ENCODE measurements around the gene ZNF283.
"Not testable (repeated sequence)": the region's sequence is repeated elsewhere in the genome, so short reads cannot be mapped to it uniquely, and the experiment has no call there.

ZNF283 gene

GRCh38 chr19:43820098-43820883 lies 6.8 kb upstream of the ZNF283 start:
- no peaks in the 10 kb centered on the region for H3K9me3 ChIP-seq (ENCODE audit: control insufficient read depth in 1 of 2, low read length in 2 of 2)
- H3K4me3 ChIP-seq (ENCODE audit: low read depth in 1 of 2, low read length in 2 of 2), result peak overlapping the region; percentile 59 to 67
- H3K36me3 ChIP-seq (ENCODE audit: control insufficient read depth in 1 of 2, insufficient read depth in 2 of 2, low read length in 2 of 2), result no peaks in the 10 kb centered on the region
- no peak overlapping the region for H3K27ac ChIP-seq (ENCODE audit: low read length)
- no peaks in the 10 kb centered on the region for H3K27me3 ChIP-seq (ENCODE audit: low read depth, low read length)
- H3K4me1 ChIP-seq (ENCODE audit: control insufficient read depth in 1 of 2, insufficient read depth in 2 of 2, low read length in 2 of 2), result no peaks in the 10 kb centered on the region

GRCh38 chr19:43820884-43821215 lies 6.3 kb upstream of the ZNF283 start:
- H3K36me3 ChIP-seq (ENCODE audit: control insufficient read depth in 1 of 2, insufficient read depth in 2 of 2, low read length in 2 of 2), result no peaks in the 10 kb centered on the region
- H3K4me3 ChIP-seq (ENCODE audit: low read depth in 1 of 2, low read length in 2 of 2), result peak overlapping the region; percentile 59 to 67
- H3K27ac ChIP-seq (ENCODE audit: low read length), result no peak overlapping the region
- H3K4me1 ChIP-seq (ENCODE audit: control insufficient read depth in 1 of 2, insufficient read depth in 2 of 2, low read length in 2 of 2), result no peaks in the 10 kb centered on the region
- no peaks in the 10 kb centered on the region for H3K27me3 ChIP-seq (ENCODE audit: low read depth, low read length)
- no peaks in the 10 kb centered on the region for H3K9me3 ChIP-seq (ENCODE audit: control insufficient read depth in 1 of 2, low read length in 2 of 2)

GRCh38 chr19:43823856-43824255 lies 3.3 kb upstream of the ZNF283 start:
- not testable (repeated sequence) for H3K9me3 ChIP-seq (ENCODE audit: control insufficient read depth in 1 of 2, low read length in 2 of 2); H3K27ac ChIP-seq (ENCODE audit: low read length); H3K4me1 ChIP-seq (ENCODE audit: control insufficient read depth in 1 of 2, insufficient read depth in 2 of 2, low read length in 2 of 2); H3K27me3 ChIP-seq (ENCODE audit: low read depth, low read length); H3K36me3 ChIP-seq (ENCODE audit: control insufficient read depth in 1 of 2, insufficient read depth in 2 of 2, low read length in 2 of 2); H3K4me3 ChIP-seq (ENCODE audit: low read depth in 1 of 2, low read length in 2 of 2)

- not testable (repeated sequence) for H3K4me3 ChIP-seq (ENCODE audit: low read depth in 1 of 2, low read length in 2 of 2); H3K9me3 ChIP-seq (ENCODE audit: control insufficient read depth in 1 of 2, low read length in 2 of 2); H3K36me3 ChIP-seq (ENCODE audit: control insufficient read depth in 1 of 2, insufficient read depth in 2 of 2, low read length in 2 of 2); H3K27ac ChIP-seq (ENCODE audit: low read length); H3K4me1 ChIP-seq (ENCODE audit: control insufficient read depth in 1 of 2, insufficient read depth in 2 of 2, low read length in 2 of 2); H3K27me3 ChIP-seq (ENCODE audit: low read depth, low read length)
Observed at GRCh38 chr19:43824572-43824971, 2.5 kb upstream of the ZNF283 start.

GRCh38 chr19:43839139-43839538 lies 12.0 kb downstream of the ZNF283 start:
- peaks cover 67 to 95% of the 10 kb centered on the region in 2 donors for H3K36me3 ChIP-seq (ENCODE audit: control insufficient read depth in 1 of 2, insufficient read depth in 2 of 2, low read length in 2 of 2)
- H3K27me3 ChIP-seq (ENCODE audit: low read depth, low read length), result no peaks in the 10 kb centered on the region
- peaks cover 79 to 81% of the 10 kb centered on the region in 2 donors for H3K9me3 ChIP-seq (ENCODE audit: control insufficient read depth in 1 of 2, low read length in 2 of 2)
- no peak overlapping the region for H3K27ac ChIP-seq (ENCODE audit: low read length)
- H3K4me1 ChIP-seq (ENCODE audit: control insufficient read depth in 1 of 2, insufficient read depth in 2 of 2, low read length in 2 of 2), result no peaks in the 10 kb centered on the region
- H3K4me3 ChIP-seq (ENCODE audit: low read depth in 1 of 2, low read length in 2 of 2), result peak overlapping the region in 1 of 2 donors; percentile 61

GRCh38 chr19:43842007-43842406 lies 14.9 kb downstream of the ZNF283 start:
- Histone ChIP-seq H3K36me3 (ENCODE audit: control insufficient read depth in 1 of 2, insufficient read depth in 2 of 2, low read length in 2 of 2) (peaks cover 61 to 91% of the 10 kb centered on the region in 2 donors), H3K9me3 (ENCODE audit: control insufficient read depth in 1 of 2, low read length in 2 of 2) (peaks cover 81 to 83% of the 10 kb centered on the region in 2 donors), H3K27ac (ENCODE audit: low read length) (no peak overlapping the region), H3K27me3 (ENCODE audit: low read depth, low read length) (no peaks in the 10 kb centered on the region), H3K4me3 (ENCODE audit: low read depth in 1 of 2, low read length in 2 of 2) (peak overlapping the region; percentile 23 to 61), H3K4me1 (ENCODE audit: control insufficient read depth in 1 of 2, insufficient read depth in 2 of 2, low read length in 2 of 2) (no peaks in the 10 kb centered on the region)

- H3K4me3 ChIP-seq (ENCODE audit: low read depth in 1 of 2, low read length in 2 of 2), result peak overlapping the region; percentile 31 to 54
- H3K27ac ChIP-seq (ENCODE audit: low read length), result no peak overlapping the region
- H3K27me3 ChIP-seq (ENCODE audit: low read depth, low read length), result no peaks in the 10 kb centered on the region
- H3K36me3 ChIP-seq (ENCODE audit: control insufficient read depth in 1 of 2, insufficient read depth in 2 of 2, low read length in 2 of 2), result peaks cover 42 to 90% of the 10 kb centered on the region in 2 donors
- peaks cover 80 to 84% of the 10 kb centered on the region in 2 donors for H3K9me3 ChIP-seq (ENCODE audit: control insufficient read depth in 1 of 2, low read length in 2 of 2)
- no peaks in the 10 kb centered on the region for H3K4me1 ChIP-seq (ENCODE audit: control insufficient read depth in 1 of 2, insufficient read depth in 2 of 2, low read length in 2 of 2)
Observed at GRCh38 chr19:43847246-43847645, 20.1 kb downstream of the ZNF283 start.

GRCh38 chr19:43847884-43848283 lies 20.8 kb downstream of the ZNF283 start:
- Histone ChIP-seq H3K4me1 (ENCODE audit: control insufficient read depth in 1 of 2, insufficient read depth in 2 of 2, low read length in 2 of 2) (no peaks in the 10 kb centered on the region), H3K27ac (ENCODE audit: low read length) (no peak overlapping the region), H3K9me3 (ENCODE audit: control insufficient read depth in 1 of 2, low read length in 2 of 2) (peaks cover 81 to 84% of the 10 kb centered on the region in 2 donors), H3K4me3 (ENCODE audit: low read depth in 1 of 2, low read length in 2 of 2) (peak overlapping the region; percentile 21 to 54), H3K36me3 (ENCODE audit: control insufficient read depth in 1 of 2, insufficient read depth in 2 of 2, low read length in 2 of 2) (peaks cover 37 to 86% of the 10 kb centered on the region in 2 donors), H3K27me3 (ENCODE audit: low read depth, low read length) (no peaks in the 10 kb centered on the region)

- Histone ChIP-seq H3K4me1 (ENCODE audit: control insufficient read depth in 1 of 2, insufficient read depth in 2 of 2, low read length in 2 of 2) (no peaks in the 10 kb centered on the region), H3K27ac (ENCODE audit: low read length) (no peak overlapping the region), H3K4me3 (ENCODE audit: low read depth in 1 of 2, low read length in 2 of 2) (peak overlapping the region; percentile 21 to 54), H3K36me3 (ENCODE audit: control insufficient read depth in 1 of 2, insufficient read depth in 2 of 2, low read length in 2 of 2) (peaks cover 34 to 76% of the 10 kb centered on the region in 2 donors), H3K27me3 (ENCODE audit: low read depth, low read length) (no peaks in the 10 kb centered on the region), H3K9me3 (ENCODE audit: control insufficient read depth in 1 of 2, low read length in 2 of 2) (peaks cover 74 to 79% of the 10 kb centered on the region in 2 donors)
Observed at GRCh38 chr19:43848821-43849220, 21.7 kb downstream of the ZNF283 start.

GRCh38 chr19:43858174-43858573 lies 31.1 kb downstream of the ZNF283 start:
- H3K27me3 ChIP-seq (ENCODE audit: low read depth, low read length), result no peaks in the 10 kb centered on the region
- peaks cover 0 to 11% of the 10 kb centered on the region in 2 donors for H3K36me3 ChIP-seq (ENCODE audit: control insufficient read depth in 1 of 2, insufficient read depth in 2 of 2, low read length in 2 of 2)
- H3K4me3 ChIP-seq (ENCODE audit: low read depth in 1 of 2, low read length in 2 of 2), result peak overlapping the region in 1 of 2 donors; percentile 54
- H3K9me3 ChIP-seq (ENCODE audit: control insufficient read depth in 1 of 2, low read length in 2 of 2), result peaks cover 50 to 80% of the 10 kb centered on the region in 2 donors
- no peak overlapping the region for H3K27ac ChIP-seq (ENCODE audit: low read length)
- no peaks in the 10 kb centered on the region for H3K4me1 ChIP-seq (ENCODE audit: control insufficient read depth in 1 of 2, insufficient read depth in 2 of 2, low read length in 2 of 2)

GRCh38 chr19:43866923-43867322 lies 39.8 kb downstream of the ZNF283 start:
- Histone ChIP-seq H3K9me3 (ENCODE audit: control insufficient read depth in 1 of 2, low read length in 2 of 2) (peaks cover 50 to 57% of the 10 kb centered on the region in 2 donors), H3K4me3 (ENCODE audit: low read depth in 1 of 2, low read length in 2 of 2) (peak overlapping the region; percentile 7 to 47), H3K36me3 (ENCODE audit: control insufficient read depth in 1 of 2, insufficient read depth in 2 of 2, low read length in 2 of 2) (peaks cover 0 to 14% of the 10 kb centered on the region in 2 donors)
- H3K27ac ChIP-seq (ENCODE audit: low read length); H3K4me1 ChIP-seq (ENCODE audit: control insufficient read depth in 1 of 2, insufficient read depth in 2 of 2, low read length in 2 of 2); H3K27me3 ChIP-seq (ENCODE audit: low read depth, low read length): not testable (repeated sequence)
